ENCODE data around the gene GGT7.

Gene GGT7

DNA sequence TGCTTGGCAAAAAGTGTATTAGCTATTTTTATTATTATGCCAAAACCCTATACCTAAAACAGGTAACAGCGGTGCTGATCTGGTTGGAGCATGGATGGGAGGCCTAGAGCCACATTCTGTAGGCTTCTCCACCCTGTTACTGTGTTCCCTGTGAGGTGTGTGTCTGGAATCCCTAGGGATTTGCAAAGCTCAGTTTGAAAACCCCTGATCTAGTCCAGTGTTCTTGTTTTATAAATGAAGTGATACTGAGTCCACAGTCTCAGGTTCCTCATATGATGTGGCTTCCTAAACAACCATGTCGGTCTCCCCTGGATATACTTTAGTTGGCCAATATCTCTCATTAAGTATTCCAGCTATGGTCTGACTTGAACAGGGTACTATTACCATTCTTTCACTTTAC lies 20.0 kb upstream of the GGT7 start:
- no peaks in the 10 kb centered on the region for H3K9me2 ChIP-seq (replicated peaks; ENCODE audit: insufficient read depth, low read length)
- H3K36me3 ChIP-seq (ENCODE audit: low read length): no peaks in the 10 kb centered on the region
- no peaks in the 10 kb centered on the region for H3K27me3 ChIP-seq (ENCODE audit: low read length)
- TF ChIP-seq EZH2phosphoT487 (conservative IDR thresholded peaks at IDR 0.05; ENCODE audit: low read length) (no peak), CTCF (IDR thresholded peaks at IDR 0.05; ENCODE audit: insufficient read depth, low read length, poor library complexity, severe bottlenecking) (no peak)
- no peak overlapping the region for H3K4me2 ChIP-seq (ENCODE audit: low read depth, low read length, poor library complexity, severe bottlenecking)
- no peak overlapping the region for H3K9ac ChIP-seq (ENCODE audit: low read length)
- no peaks in the 10 kb centered on the region for H3K79me2 ChIP-seq (ENCODE audit: insufficient read depth, low read length)
- no peaks in the 10 kb centered on the region for H3F3A ChIP-seq (ENCODE audit: insufficient read depth)
- H2AFZ ChIP-seq (ENCODE audit: low read depth, low read length, severe bottlenecking): no peak overlapping the region
- H3K4me3 ChIP-seq (ENCODE audit: insufficient read depth, low read length, poor library complexity, severe bottlenecking): no peak overlapping the region
- no peak overlapping the region for H3K27ac ChIP-seq (ENCODE audit: low read depth, low read length)
- no peaks in the 10 kb centered on the region for H3K9me3 ChIP-seq (ENCODE audit: insufficient read depth, low read length)
- no peaks in the 10 kb centered on the region for H4K20me1 ChIP-seq (ENCODE audit: low read depth, low read length)

GRCh38 chr20:34891166-34892062 lies 18.8 kb upstream of the GGT7 start:
- H3K27ac ChIP-seq (ENCODE audit: low read depth, low read length): no peak overlapping the region
- H4K20me1 ChIP-seq (ENCODE audit: low read depth, low read length): no peaks in the 10 kb centered on the region
- H3K36me3 ChIP-seq (ENCODE audit: low read length): no peaks in the 10 kb centered on the region
- no peak overlapping the region for H3K4me3 ChIP-seq (ENCODE audit: insufficient read depth, low read length, poor library complexity, severe bottlenecking)
- no peaks in the 10 kb centered on the region for H3K9me2 ChIP-seq (replicated peaks; ENCODE audit: insufficient read depth, low read length)
- H3K9ac ChIP-seq (ENCODE audit: low read length): no peak overlapping the region
- H2AFZ ChIP-seq (ENCODE audit: low read depth, low read length, severe bottlenecking): no peak overlapping the region
- no peaks in the 10 kb centered on the region for H3K9me3 ChIP-seq (ENCODE audit: insufficient read depth, low read length)
- TF ChIP-seq EZH2phosphoT487 (conservative IDR thresholded peaks at IDR 0.05; ENCODE audit: low read length): no peak
- no peak for TF ChIP-seq CTCF (IDR thresholded peaks at IDR 0.05; ENCODE audit: insufficient read depth, low read length, poor library complexity, severe bottlenecking)
- no peaks in the 10 kb centered on the region for H3K79me2 ChIP-seq (ENCODE audit: insufficient read depth, low read length)
- H3F3A ChIP-seq (ENCODE audit: insufficient read depth): no peaks in the 10 kb centered on the region
- H3K27me3 ChIP-seq (ENCODE audit: low read length): no peaks in the 10 kb centered on the region
- H3K4me2 ChIP-seq (ENCODE audit: low read depth, low read length, poor library complexity, severe bottlenecking): no peak overlapping the region

DNA sequence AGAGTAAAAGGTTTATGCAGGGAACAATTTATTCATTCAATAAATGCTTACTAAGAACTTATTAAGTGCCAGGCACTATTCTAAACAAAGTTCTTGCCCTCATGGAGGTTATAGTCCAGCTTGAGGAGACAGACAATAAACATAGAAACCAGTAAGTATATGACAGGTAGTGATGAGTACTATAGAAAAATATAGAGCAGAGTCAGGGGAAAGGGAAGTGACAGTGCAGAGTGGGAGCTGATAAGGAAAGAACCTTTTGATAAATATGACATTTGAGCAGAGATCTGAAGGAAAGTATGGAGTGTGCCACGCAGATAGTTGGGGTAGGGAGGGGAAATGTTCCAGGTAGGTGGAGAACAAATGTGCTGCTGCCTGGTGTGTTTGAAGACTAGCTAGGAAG lies 15.8 kb upstream of the GGT7 start:
- H3K9me2 ChIP-seq (replicated peaks; ENCODE audit: insufficient read depth, low read length): no peaks in the 10 kb centered on the region
- no peak overlapping the region for H3K9ac ChIP-seq (ENCODE audit: low read length)
- no peaks in the 10 kb centered on the region for H3K36me3 ChIP-seq (ENCODE audit: low read length)
- no peaks in the 10 kb centered on the region for H3F3A ChIP-seq (ENCODE audit: insufficient read depth)
- H4K20me1 ChIP-seq (ENCODE audit: low read depth, low read length): no peaks in the 10 kb centered on the region
- TF ChIP-seq EZH2phosphoT487 (conservative IDR thresholded peaks at IDR 0.05; ENCODE audit: low read length): no peak
- TF ChIP-seq CTCF (IDR thresholded peaks at IDR 0.05; ENCODE audit: insufficient read depth, low read length, poor library complexity, severe bottlenecking): no peak
- no peaks in the 10 kb centered on the region for H3K27me3 ChIP-seq (ENCODE audit: low read length)
- no peak overlapping the region for H3K4me2 ChIP-seq (ENCODE audit: low read depth, low read length, poor library complexity, severe bottlenecking)
- no peak overlapping the region for H3K4me3 ChIP-seq (ENCODE audit: insufficient read depth, low read length, poor library complexity, severe bottlenecking)
- H3K9me3 ChIP-seq (ENCODE audit: insufficient read depth, low read length): no peaks in the 10 kb centered on the region
- no peak overlapping the region for H2AFZ ChIP-seq (ENCODE audit: low read depth, low read length, severe bottlenecking)
- H3K27ac ChIP-seq (ENCODE audit: low read depth, low read length): no peak overlapping the region
- no peaks in the 10 kb centered on the region for H3K79me2 ChIP-seq (ENCODE audit: insufficient read depth, low read length)
